WTC11 (cell line): ENCODE results near the gene LARP1. TPM values are rescaled to one million over a fixed set of nuclear protein-coding genes. Genes with fewer than 3 reads are reported as not detected.

Experiments
- ATAC-seq: fragments of 200-7000 bp; cut with Tn5 transposase; 2 replicates; pipeline ENCODE4 v1.10.0; 2021; ENCODE audit warnings: mild to moderate bottlenecking, moderate library complexity
- Bru-seq: library from RNA; stranded (reverse); fragments of 400-500 nt; gene quantifications from one replicate; lab custom pipeline; 2021; lab: Mats Ljungman, UMichigan
- CTCF ChIA-PET: fragments of 300-600 bp; sonication (Branson Sonifier 250); formaldehyde crosslinking; loops from one replicate; lab custom pipeline; 2021; ENCODE audit warnings: antibody characterized with exemption; lab: Charles Lee
- POLR2A ChIA-PET: fragments of 350-600 bp; sonication (Branson Sonifier 250); formaldehyde crosslinking; loops from one replicate; lab custom pipeline; 2021; ENCODE audit warnings: antibody characterized with exemption; lab: Charles Lee
- DNase-seq: peaks from one replicate; pipeline ENCODE4 v3.0.0; 2021; ENCODE audit warnings: low spot score
- H3K27ac Mint-ChIP-seq: 2 replicates; pipeline ENCODE4 v1.8.0; 2021; ENCODE audit warnings: mixed read lengths
- H3K27me3 Mint-ChIP-seq: 2 replicates; pipeline ENCODE4 v1.8.0; 2021; ENCODE audit warnings: low read depth, mild to moderate bottlenecking, moderate library complexity, mixed read lengths
- H3K36me3 Mint-ChIP-seq: 2 replicates; pipeline ENCODE4 v1.8.0; 2021; ENCODE audit warnings: mixed read lengths
- H3K4me1 Mint-ChIP-seq: 2 replicates; pipeline ENCODE4 v1.8.0; 2022; ENCODE audit warnings: mixed read lengths
- H3K4me3 Mint-ChIP-seq: 2 replicates; pipeline ENCODE4 v1.8.0; 2021; ENCODE audit warnings: mild to moderate bottlenecking, moderate library complexity, mixed read lengths
- H3K9me3 Mint-ChIP-seq: 2 replicates; pipeline ENCODE4 v1.8.0; 2021; ENCODE audit warnings: mixed read lengths
- ARID4B ChIP-seq: sonication (generic); formaldehyde crosslinking; IDR thresholded peaks from 2 replicates; pipeline ENCODE4 v1.8.0; 2023; ENCODE audit warnings: missing genetic modification reagents, mild to moderate bottlenecking, borderline replicate concordance
- ATF1 ChIP-seq: sonication (generic); formaldehyde crosslinking; IDR thresholded peaks from 2 replicates; pipeline ENCODE4 v1.8.1; 2023; ENCODE audit warnings: mild to moderate bottlenecking, moderate library complexity, missing genetic modification reagents
- CREM ChIP-seq: sonication (generic); formaldehyde crosslinking; IDR thresholded peaks from 2 replicates; pipeline ENCODE4 v1.8.1; 2022; ENCODE audit warnings: mild to moderate bottlenecking, missing genetic modification reagents, moderate library complexity
- E2F1 ChIP-seq: sonication (generic); formaldehyde crosslinking; IDR thresholded peaks from 2 replicates; pipeline ENCODE4 v1.8.0; 2022; ENCODE audit warnings: mild to moderate bottlenecking, missing genetic modification reagents
- E2F5 ChIP-seq: sonication (generic); formaldehyde crosslinking; IDR thresholded peaks from 2 replicates; pipeline ENCODE4 v1.8.1; 2022; ENCODE audit warnings: mild to moderate bottlenecking, moderate library complexity, missing genetic modification reagents
- ELF4 ChIP-seq: sonication (generic); formaldehyde crosslinking; IDR thresholded peaks from 2 replicates; pipeline ENCODE4 v1.8.1; 2022; ENCODE audit warnings: low read depth, mild to moderate bottlenecking, moderate library complexity, missing genetic modification reagents
- ERG ChIP-seq: fragments of 250-450 bp; sonication (Bioruptor Pico); IDR thresholded peaks from 2 replicates; pipeline ENCODE4 v1.8.0; 2021; ENCODE audit warnings: mild to moderate bottlenecking
- ESRRA ChIP-seq: sonication (generic); formaldehyde crosslinking; IDR thresholded peaks from 2 replicates; pipeline ENCODE4 v1.8.1; 2022; ENCODE audit warnings: mild to moderate bottlenecking, missing genetic modification reagents, borderline replicate concordance
- ETV6 ChIP-seq: sonication (generic); formaldehyde crosslinking; IDR thresholded peaks from 2 replicates; pipeline ENCODE4 v1.8.1; 2022; ENCODE audit warnings: mild to moderate bottlenecking, missing genetic modification reagents
- FOXP1 ChIP-seq: sonication (generic); formaldehyde crosslinking; IDR thresholded peaks from 2 replicates; pipeline ENCODE4 v1.8.0; 2022; ENCODE audit warnings: missing genetic modification reagents, mild to moderate bottlenecking, moderate library complexity, borderline replicate concordance
- IRF2 ChIP-seq: sonication (generic); formaldehyde crosslinking; IDR thresholded peaks from 2 replicates; pipeline ENCODE4 v1.8.0; 2022; ENCODE audit warnings: low read depth, missing genetic modification reagents, borderline replicate concordance
- JUN ChIP-seq: sonication (generic); formaldehyde crosslinking; IDR thresholded peaks from 2 replicates; pipeline ENCODE4 v1.8.0; 2023; ENCODE audit warnings: mild to moderate bottlenecking, missing genetic modification reagents
- KAT7 ChIP-seq: sonication (generic); formaldehyde crosslinking; IDR thresholded peaks from 2 replicates; pipeline ENCODE4 v1.8.1; 2023; ENCODE audit warnings: missing genetic modification reagents, mild to moderate bottlenecking, borderline replicate concordance
- NFYB ChIP-seq: sonication (generic); formaldehyde crosslinking; conservative IDR thresholded peaks from 2 replicates; pipeline ENCODE4 v1.8.0; 2022; ENCODE audit warnings: low read depth, missing genetic modification reagents
- NR2C2 ChIP-seq: sonication (generic); formaldehyde crosslinking; IDR thresholded peaks from 2 replicates; pipeline ENCODE4 v1.8.0; 2022; ENCODE audit warnings: mild to moderate bottlenecking, missing genetic modification reagents
- OVOL2 ChIP-seq: fragments of 250-450 bp; sonication (Bioruptor Pico); IDR thresholded peaks from 2 replicates; pipeline ENCODE4 v1.9.0; 2021; ENCODE audit warnings: mild to moderate bottlenecking, borderline replicate concordance
- TEAD1 ChIP-seq: sonication (generic); formaldehyde crosslinking; IDR thresholded peaks from 2 replicates; pipeline ENCODE4 v1.8.0; 2022; ENCODE audit warnings: mild to moderate bottlenecking, missing genetic modification reagents
- TP53 ChIP-seq: sonication (generic); formaldehyde crosslinking; IDR thresholded peaks from 2 replicates; pipeline ENCODE4 v1.8.1; 2023; ENCODE audit warnings: mild to moderate bottlenecking, missing genetic modification reagents
- ZNF121 ChIP-seq: sonication (generic); formaldehyde crosslinking; IDR thresholded peaks from 2 replicates; pipeline ENCODE4 v1.8.0; 2023; ENCODE audit warnings: missing genetic modification reagents
- ZNF138 ChIP-seq: sonication (generic); formaldehyde crosslinking; conservative IDR thresholded peaks from 2 replicates; pipeline ENCODE4 v1.8.1; 2022; ENCODE audit warnings: mild to moderate bottlenecking, moderate library complexity, missing genetic modification reagents
- ZNF232 ChIP-seq: sonication (generic); formaldehyde crosslinking; IDR thresholded peaks from 2 replicates; pipeline ENCODE4 v1.8.0; 2022; ENCODE audit warnings: mild to moderate bottlenecking, missing genetic modification reagents
- ZNF263 ChIP-seq: sonication (generic); formaldehyde crosslinking; IDR thresholded peaks from 2 replicates; pipeline ENCODE4 v1.8.1; 2022; ENCODE audit warnings: low read depth, mild to moderate bottlenecking, moderate library complexity, missing genetic modification reagents
- ZNF416 ChIP-seq: fragments of 250-450 bp; sonication (Bioruptor Pico); IDR thresholded peaks from 2 replicates; pipeline ENCODE4 v1.9.0; 2021; ENCODE audit warnings: mild to moderate bottlenecking, inconsistent platforms
- ZNF512 ChIP-seq: sonication (generic); formaldehyde crosslinking; IDR thresholded peaks from 2 replicates; pipeline ENCODE4 v1.8.1; 2022; ENCODE audit warnings: missing genetic modification reagents, borderline replicate concordance
- ZNF671 ChIP-seq: fragments of 250-450 bp; sonication (Bioruptor Pico); IDR thresholded peaks from 2 replicates; pipeline ENCODE4 v1.8.0; 2021; ENCODE audit warnings: mild to moderate bottlenecking
- long read RNA-seq, 3 experiments: library from RNA in 1 of 3; library from capped mRNA in 1 of 3; library from polyadenylated mRNA in 1 of 3; unstranded in 2 of 3; stranded (forward) in 1 of 3; transcript quantifications; one replicate each; pipeline ENCODE4 v2.0.0, GENCODE V29; 2021
- total RNA-seq: library from RNA; stranded (reverse); gene quantifications from 3 replicates; pipeline ENCODE4 v1.2.3, GENCODE V29; 2021

The LARP1 gene
- total RNA-seq (360 to 406 TPM (median 378 TPM) in 3 replicates), Bru-seq, nascent RNA (percentile 92 among the genes with signal in this experiment)
- long read RNA-seq, experiment 1, full-length matches to known transcripts: 20 of 625 reads
- long read RNA-seq, experiment 1, partial matches to known transcripts: 278 of 625 reads
- long read RNA-seq, experiment 1, other reads (novel, unspliced or antisense): 327 of 625 reads
- long read RNA-seq, experiment 2, partial matches to known transcripts: 184 of 220 reads
- long read RNA-seq, experiment 2, other reads (novel, unspliced or antisense): 35 of 220 reads
- long read RNA-seq, experiment 3, partial matches to known transcripts: 2 of 7 reads
- long read RNA-seq, experiment 3, other reads (novel, unspliced or antisense): 5 of 7 reads

GRCh38 chr5:154755361-154756008 is at the start of gene LARP1:
Gene LARP1, plus strand, starts transcription at chr5:154755377. Its CDS starts 381 bp downstream, at chr5:154755758.
- POLR2A ChIA-PET: no interaction called here
- ATAC-seq: no peak
- Mint-ChIP-seq H3K27me3 (no peaks in the 10 kb centered on the region), H3K27ac (peak within 1 kb of the TSS; percentile 95), H3K4me1 (peaks cover 45% of the 10 kb centered on the region), H3K9me3 (no peaks in the 10 kb centered on the region), H3K4me3 (peak within 1 kb of the TSS; percentile 92), H3K36me3 (peaks cover 4% of the 10 kb centered on the region)
- TF ChIP-seq ESRRA (peak; percentile 76), ELF4 (0 out of 2 replicates have a peak, but pooled peaks have one; percentile 35), KAT7 (CRISPR knock-in tag) (peak; percentile 57; the same call in 1 of the 2 replicates), E2F5 (CRISPR knock-in tag) (peak; percentile 26; the same call in 1 of the 2 replicates), ZNF232 (CRISPR knock-in tag) (peak; percentile 65; the same call in 1 of the 2 replicates), ZNF671 (CRISPR knock-in tag) (no peak), FOXP1 (CRISPR knock-in tag) (peak; percentile 31; the same call in 1 of the 2 replicates), NFYB (no peak), ETV6 (CRISPR knock-in tag) (0 out of 2 replicates have a peak, but pooled peaks have one; percentile 6), ATF1 (CRISPR knock-in tag) (no peak), ZNF121 (CRISPR knock-in tag) (no peak), TP53 (CRISPR knock-in tag) (0 out of 2 replicates have a peak, but pooled peaks have one; percentile 8)
- CTCF ChIA-PET: no interaction called here
- no peak for DNase-seq

GRCh38 chr5:154706416-154706815 is 48.8 kb upstream of the LARP1 start:
- no peaks in the 10 kb centered on the region for H3K27me3 Mint-ChIP-seq
- ATAC-seq (no peak), DNase-seq (no peak)
- POLR2A ChIA-PET: no interaction called here
- H3K4me3 Mint-ChIP-seq: no peak overlapping the region
- peaks cover 39% of the 10 kb centered on the region for H3K4me1 Mint-ChIP-seq
- no peaks in the 10 kb centered on the region for H3K36me3 Mint-ChIP-seq
- no peaks in the 10 kb centered on the region for H3K9me3 Mint-ChIP-seq
- CTCF ChIA-PET: no interaction called here
- no peak overlapping the region for H3K27ac Mint-ChIP-seq
- TF ChIP-seq OVOL2 (CRISPR knock-in tag) (no peak), ZNF263 (CRISPR knock-in tag) (no peak), IRF2 (CRISPR knock-in tag) (no peak), ERG (CRISPR knock-in tag) (no peak), ZNF512 (CRISPR knock-in tag) (no peak), NR2C2 (CRISPR knock-in tag) (no peak), JUN (CRISPR knock-in tag) (no peak), E2F1 (CRISPR knock-in tag) (no peak), CREM (CRISPR knock-in tag) (no peak), ZNF416 (CRISPR knock-in tag) (no peak), ARID4B (CRISPR knock-in tag) (no peak), ZNF138 (CRISPR knock-in tag) (no peak), E2F5 (CRISPR knock-in tag) (no peak), ZNF121 (CRISPR knock-in tag) (no peak), TEAD1 (CRISPR knock-in tag) (no peak)
